ENCODE results near the gene TRMT11. TPM values are rescaled to one million over a fixed set of nuclear protein-coding genes. Genes with fewer than 3 reads are reported as not detected.

TRMT11 gene
- polyA plus RNA-seq, 3 donors, result 2.1 to 3.3 (median 2.1) TPM

- no peaks in the 10 kb centered on the region for H3K27me3 ChIP-seq (ENCODE audit: control insufficient read depth in 2 of 2, insufficient read depth in 2 of 2, low read length in 2 of 2)
- Mint-ChIP-seq H3K27ac (no peak overlapping the region), H3K36me3 (no peaks in the 10 kb centered on the region), H3K27me3 (ENCODE audit: low read depth in 3 of 3) (peaks cover 0 to 2% (median 0%) of the 10 kb centered on the region in 3 donors), H3K4me3 (no peak overlapping the region), H3K9me3 (peaks cover 0 to 3% (median 0%) of the 10 kb centered on the region in 7 donors), H3K4me1 (peaks cover 14% of the 10 kb centered on the region)
- H3K9me3 ChIP-seq (replicated peaks in 1 of 2; ENCODE audit: control insufficient read depth in 1 of 2, insufficient read depth in 1 of 2, low read length in 2 of 2), result no peaks in the 10 kb centered on the region
- TF ChIP-seq CTCF (IDR thresholded peaks at IDR 0.05), result no peak
- H3K27ac ChIP-seq (ENCODE audit: low read depth in 1 of 2, low read length in 2 of 2), result no peak overlapping the region
- WGBS (ENCODE audit: insufficient coverage), result 92% methylated on average over 1 of the region's 1 CpG
- H3K9ac ChIP-seq (ENCODE audit: insufficient read depth, low read length, poor library complexity, severe bottlenecking), result no peak overlapping the region
- no peaks in the 10 kb centered on the region for H3K36me3 ChIP-seq (replicated peaks in 1 of 2; ENCODE audit: control insufficient read depth in 1 of 2, insufficient read depth in 2 of 2, low read length in 2 of 2)
- no peak overlapping the region for H3K4me3 ChIP-seq (replicated peaks in 1 of 3; ENCODE audit: low read depth in 2 of 3, low read length in 3 of 3)
- H3K79me2 ChIP-seq (ENCODE audit: insufficient read depth, low read length), result no peaks in the 10 kb centered on the region
- no peak for DNase-seq
- intact Hi-C loops (cut with micrococcal nuclease), result loop anchor here in 1 of 2 donors (10.0 kb wide), 2 partner anchors 47 to 167 kb away; no protein-coding TSS in a partner anchor
- H3K4me2 ChIP-seq (replicated peaks; ENCODE audit: extremely low read depth, low read length, poor library complexity, severe bottlenecking), result no peak overlapping the region
- peaks cover 2 to 4% of the 10 kb centered on the region in 2 donors for H3K4me1 ChIP-seq (ENCODE audit: control insufficient read depth in 1 of 2, insufficient read depth in 2 of 2, low read length in 2 of 2)
- no peak overlapping the region for H2AFZ ChIP-seq (ENCODE audit: insufficient read depth, low read depth, low read length, poor library complexity, severe bottlenecking)
- no peaks in the 10 kb centered on the region for H4K20me1 ChIP-seq (ENCODE audit: insufficient read depth, low read length)
Observed at GRCh38 chr6:125951323-125951722, 35.0 kb upstream of the TRMT11 start.

DNA sequence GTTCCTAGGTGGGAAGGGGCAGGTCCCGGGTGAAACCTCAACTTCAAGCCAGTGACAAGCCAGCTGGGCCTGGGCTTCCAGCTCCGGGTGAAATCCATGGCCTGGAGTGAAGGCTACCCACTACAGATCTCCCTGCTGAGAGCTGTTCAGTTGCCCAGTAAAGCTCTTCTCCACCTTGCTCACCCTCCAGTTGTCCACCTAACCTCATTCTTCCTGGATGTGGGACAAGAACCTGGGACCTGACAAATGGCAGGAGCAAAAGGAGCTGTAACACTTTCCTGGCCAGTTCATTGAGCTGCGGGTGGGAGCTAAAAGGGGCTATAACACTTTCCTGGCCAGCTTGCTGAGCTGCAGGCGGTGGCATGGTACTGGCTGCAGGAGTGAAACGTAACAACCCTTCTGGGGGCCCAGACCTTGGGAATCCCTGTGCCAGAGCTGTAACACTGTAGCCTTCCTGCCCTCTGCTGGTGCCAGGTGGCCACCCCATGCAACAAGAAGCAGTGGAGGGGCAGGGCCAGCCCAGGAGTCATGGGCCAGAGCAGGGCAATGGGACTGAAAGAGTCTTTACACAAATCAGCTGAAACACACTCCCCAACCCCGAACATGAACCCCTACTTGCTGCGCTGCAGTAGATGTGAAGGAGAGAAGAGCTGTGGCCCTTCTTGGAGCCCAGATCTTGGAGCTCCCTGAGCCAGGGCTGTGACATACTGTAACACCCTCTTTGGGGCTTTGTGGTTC is 33.4 kb upstream of the TRMT11 start:
- WGBS (ENCODE audit: insufficient coverage), result 94% methylated on average over 5 of the region's 7 CpGs
- Mint-ChIP-seq H3K9me3 (peaks cover 0 to 3% (median 0%) of the 10 kb centered on the region in 7 donors), H3K27ac (no peak overlapping the region), H3K4me1 (peaks cover 10% of the 10 kb centered on the region), H3K4me3 (no peak overlapping the region), H3K27me3 (ENCODE audit: low read depth in 3 of 3) (peaks cover 0 to 2% (median 0%) of the 10 kb centered on the region in 3 donors), H3K36me3 (no peaks in the 10 kb centered on the region)
- intact Hi-C loops (cut with micrococcal nuclease), result loop anchor here in 1 of 2 donors (10.0 kb wide), 2 partner anchors 48 to 168 kb away; no protein-coding TSS in a partner anchor
- H3K4me1 ChIP-seq (ENCODE audit: control insufficient read depth in 1 of 2, insufficient read depth in 2 of 2, low read length in 2 of 2), result peaks cover 9 to 10% of the 10 kb centered on the region in 2 donors
- no peaks in the 10 kb centered on the region for H3K9me3 ChIP-seq (replicated peaks in 1 of 2; ENCODE audit: control insufficient read depth in 1 of 2, insufficient read depth in 1 of 2, low read length in 2 of 2)
- no peak for DNase-seq
- no peak overlapping the region for H3K4me3 ChIP-seq (replicated peaks in 1 of 3; ENCODE audit: low read depth in 2 of 3, low read length in 3 of 3)
- H3K27me3 ChIP-seq (ENCODE audit: control insufficient read depth in 2 of 2, insufficient read depth in 2 of 2, low read length in 2 of 2), result no peaks in the 10 kb centered on the region
- H3K9ac ChIP-seq (ENCODE audit: insufficient read depth, low read length, poor library complexity, severe bottlenecking), result no peak overlapping the region
- H2AFZ ChIP-seq (ENCODE audit: insufficient read depth, low read depth, low read length, poor library complexity, severe bottlenecking), result no peak overlapping the region
- no peaks in the 10 kb centered on the region for H3K36me3 ChIP-seq (replicated peaks in 1 of 2; ENCODE audit: control insufficient read depth in 1 of 2, insufficient read depth in 2 of 2, low read length in 2 of 2)
- no peak overlapping the region for H3K4me2 ChIP-seq (replicated peaks; ENCODE audit: extremely low read depth, low read length, poor library complexity, severe bottlenecking)
- no peak overlapping the region for H3K27ac ChIP-seq (ENCODE audit: low read depth in 1 of 2, low read length in 2 of 2)
- H3K79me2 ChIP-seq (ENCODE audit: insufficient read depth, low read length), result peaks cover 12% of the 10 kb centered on the region
- H4K20me1 ChIP-seq (ENCODE audit: insufficient read depth, low read length), result no peaks in the 10 kb centered on the region
- peak; percentile 16 for TF ChIP-seq CTCF (IDR thresholded peaks at IDR 0.05)
